GM12878 (cell line): ENCODE measurements around the gene GALC. TPM values are rescaled to one million over a fixed set of nuclear protein-coding genes. Genes with fewer than 3 reads are reported as not detected.

Experiments
- BACH1 ChIP-seq: fragments of 450-650 bp; IDR thresholded peaks from 2 replicates; pipeline ENCODE4 v1.6.1; 2017; ENCODE audit warnings: mild to moderate bottlenecking, borderline replicate concordance
- CBX3 ChIP-seq: fragments of 200-600 bp; sonication (generic); IDR thresholded peaks from 2 replicates; pipeline ENCODE4 v1.6.1; 2016; ENCODE audit warnings: low read depth, borderline replicate concordance
- JUNB ChIP-seq: IDR thresholded peaks from 2 replicates; pipeline ENCODE4 v1.6.1; 2016; ENCODE audit warnings: antibody characterized with exemption, mild to moderate bottlenecking
- KDM1A ChIP-seq: fragments of 200-600 bp; sonication (generic); IDR thresholded peaks from 2 replicates; pipeline ENCODE4 v1.6.1; 2016; ENCODE audit warnings: borderline replicate concordance
- LARP7 ChIP-seq: fragments of 450-650 bp; IDR thresholded peaks from 2 replicates; pipeline ENCODE4 v1.6.1; 2017; ENCODE audit warnings: mild to moderate bottlenecking
- MEF2B ChIP-seq: fragments of 450-650 bp; IDR thresholded peaks from 2 replicates; pipeline ENCODE4 v1.6.1; 2018; ENCODE audit warnings: mild to moderate bottlenecking, moderate library complexity; ENCODE audit not compliant: partially characterized antibody, poor library complexity, severe bottlenecking
- MYB ChIP-seq: fragments of 150-350 bp; IDR thresholded peaks from 2 replicates; pipeline ENCODE4 v1.6.1; 2014; ENCODE audit warnings: mild to moderate bottlenecking, low read depth, low read length, borderline replicate concordance
- MYC ChIP-seq: IDR thresholded peaks from 2 replicates; pipeline ENCODE4 v1.6.1; 2011; ENCODE audit warnings: mild to moderate bottlenecking, low read length, moderate library complexity, inconsistent platforms; ENCODE audit not compliant: insufficient read depth, insufficient replicate concordance, insufficient read length, severe bottlenecking
- NFXL1 ChIP-seq: fragments of 450-650 bp; IDR thresholded peaks from 2 replicates; pipeline ENCODE4 v1.6.1; 2017; ENCODE audit warnings: antibody characterized with exemption, mild to moderate bottlenecking, borderline replicate concordance
- PAX5 ChIP-seq: IDR thresholded peaks from 2 replicates; pipeline ENCODE4 v1.6.1; 2011; ENCODE audit warnings: low read depth, low read length, borderline replicate concordance
- PML ChIP-seq: IDR thresholded peaks from 2 replicates; pipeline ENCODE4 v1.6.1; 2012; ENCODE audit warnings: low read length, inconsistent platforms
- POLR2A ChIP-seq: IDR thresholded peaks from 2 replicates; pipeline ENCODE4 v1.6.1; 2011; ENCODE audit warnings: low read depth, mild to moderate bottlenecking, low read length
- POLR2AphosphoS5 ChIP-seq: IDR thresholded peaks from 2 replicates; pipeline ENCODE4 v1.6.1; 2011; ENCODE audit warnings: mild to moderate bottlenecking, low read length, inconsistent platforms
- POU2F2 ChIP-seq: IDR thresholded peaks from 3 replicates; pipeline ENCODE4 v1.6.1; 2011; ENCODE audit warnings: low read depth, mild to moderate bottlenecking, low read length, borderline replicate concordance
- RAD21 ChIP-seq: IDR thresholded peaks from 2 replicates; pipeline ENCODE4 v1.6.1; 2011; ENCODE audit warnings: mild to moderate bottlenecking, low read depth, low read length, moderate library complexity; ENCODE audit not compliant: insufficient read depth
- SUPT20H ChIP-seq: IDR thresholded peaks from 2 replicates; pipeline ENCODE4 v1.6.1; 2011; ENCODE audit warnings: low read depth, mild to moderate bottlenecking, low read length, moderate library complexity, borderline replicate concordance; ENCODE audit not compliant: control insufficient read depth
- TCF7 ChIP-seq: IDR thresholded peaks from 2 replicates; pipeline ENCODE4 v1.6.1; 2014; ENCODE audit warnings: antibody characterized with exemption, borderline replicate concordance
- YY1 ChIP-seq: IDR thresholded peaks from 2 replicates; pipeline ENCODE4 v1.6.1; 2011; ENCODE audit warnings: low read depth, mild to moderate bottlenecking, low read length
- ZBTB33 ChIP-seq: fragments of 450-650 bp; IDR thresholded peaks from 2 replicates; pipeline ENCODE4 v1.6.1; 2017; ENCODE audit warnings: mild to moderate bottlenecking
- ZNF384 ChIP-seq: IDR thresholded peaks from 2 replicates; pipeline ENCODE4 v1.6.1; 2012; ENCODE audit warnings: low read depth, mild to moderate bottlenecking, low read length, improper control_type of control experiment, borderline replicate concordance
- ZZZ3 ChIP-seq: IDR thresholded peaks from 2 replicates; pipeline ENCODE4 v1.6.1; 2011; ENCODE audit warnings: low read depth; ENCODE audit not compliant: control insufficient read depth, insufficient read length
- polyA plus RNA-seq, 11 experiments: library from polyadenylated mRNA; depleted of rRNA in 4 of 11; unstranded in 6 of 11; stranded (reverse) in 5 of 11; fragments of >200 nt; fragmentation: Nextera tagmentation in 4 of 11; fragmentation: Illumina TruSeq in 1 of 11; extraction: Ambion mirVana in 4 of 11; extraction: Trizol in 1 of 11; gene quantifications; 1 replicate in 1 of 11; 2 replicates in 10 of 11; pipeline versions ENCODE4 v1.2.1 to v1.2.3, GENCODE V29; 2011 to 2016; ENCODE audit warnings: inconsistent platforms in 2 of 11, missing spikeins in 2 of 11, low read depth in 1 of 11
- total RNA-seq, 4 experiments: library from RNA; depleted of rRNA in 3 of 4; stranded (reverse); fragments of >200 nt in 3 of 4; fragmentation: Illumina TruSeq in 1 of 4; extraction: Trizol in 1 of 4; gene quantifications; 2 replicates each; pipeline versions ENCODE4 v1.2.1 to v1.2.3, GENCODE V29; 2013 to 2021
- TF ChIP-seq, protein P1 (sequence below): fragments of 450-650 bp; formaldehyde crosslinking; IDR thresholded peaks from 2 replicates; pipeline ENCODE4 v1.4.0; 2022; ENCODE audit warnings: mild to moderate bottlenecking, moderate library complexity
- TF ChIP-seq, protein P2 (sequence below): IDR thresholded peaks from 2 replicates; pipeline ENCODE4 v1.6.1; 2011; ENCODE audit warnings: mild to moderate bottlenecking, low read depth, low read length, moderate library complexity; ENCODE audit not compliant: insufficient replicate concordance

The GALC gene
- total and polyA plus RNA-seq, 10 of the 15 experiments (the other 5 are each of a cell fraction or from before 2014, with no cell fraction given) = 1.3 to 14.0 (median 4.5) TPM

- TF ChIP-seq, protein P1, sequence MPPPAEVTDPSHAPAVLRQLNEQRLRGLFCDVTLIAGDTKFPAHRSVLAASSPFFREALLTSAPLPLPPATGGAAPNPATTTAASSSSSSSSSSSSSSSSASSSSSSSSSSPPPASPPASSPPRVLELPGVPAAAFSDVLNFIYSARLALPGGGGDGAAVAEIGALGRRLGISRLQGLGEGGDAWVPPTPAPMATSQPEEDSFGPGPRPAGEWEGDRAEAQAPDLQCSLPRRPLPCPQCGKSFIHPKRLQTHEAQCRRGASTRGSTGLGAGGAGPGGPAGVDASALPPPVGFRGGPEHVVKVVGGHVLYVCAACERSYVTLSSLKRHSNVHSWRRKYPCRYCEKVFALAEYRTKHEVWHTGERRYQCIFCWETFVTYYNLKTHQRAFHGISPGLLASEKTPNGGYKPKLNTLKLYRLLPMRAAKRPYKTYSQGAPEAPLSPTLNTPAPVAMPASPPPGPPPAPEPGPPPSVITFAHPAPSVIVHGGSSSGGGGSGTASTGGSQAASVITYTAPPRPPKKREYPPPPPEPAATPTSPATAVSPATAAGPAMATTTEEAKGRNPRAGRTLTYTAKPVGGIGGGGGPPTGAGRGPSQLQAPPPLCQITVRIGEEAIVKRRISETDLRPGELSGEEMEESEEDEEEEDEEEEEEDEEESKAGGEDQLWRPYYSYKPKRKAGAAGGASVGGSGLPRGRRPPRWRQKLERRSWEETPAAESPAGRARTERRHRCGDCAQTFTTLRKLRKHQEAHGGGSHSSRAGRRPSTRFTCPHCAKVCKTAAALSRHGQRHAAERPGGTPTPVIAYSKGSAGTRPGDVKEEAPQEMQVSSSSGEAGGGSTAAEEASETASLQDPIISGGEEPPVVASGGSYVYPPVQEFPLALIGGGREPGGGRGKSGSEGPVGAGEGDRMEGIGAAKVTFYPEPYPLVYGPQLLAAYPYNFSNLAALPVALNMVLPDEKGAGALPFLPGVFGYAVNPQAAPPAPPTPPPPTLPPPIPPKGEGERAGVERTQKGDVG = no peak
- TF ChIP-seq JUNB (0 out of 2 replicates have a peak, but pooled peaks have one; percentile 16), MYC (no peak), ZBTB33 (no peak), BACH1 (peak; percentile 73; the same call in 1 of the 2 replicates), PAX5 (peak; percentile 60; the same call in 1 of the 2 replicates), POLR2AphosphoS5 (peak; percentile 92), YY1 (peak; percentile 100), LARP7 (peak; percentile 97), ZNF384 (peak; percentile 24; the same call in 1 of the 2 replicates), MYB (no peak), POLR2A (peak; percentile 88), POU2F2 (peak; percentile 75; the same call in 1 of the 3 replicates), PML (no peak), KDM1A (no peak), NFXL1 (0 out of 2 replicates have a peak, but pooled peaks have one; percentile 53), RAD21 (peak; percentile 23; the same call in 1 of the 2 replicates), SUPT20H (no peak), ZZZ3 (no peak), TCF7 (no peak), MEF2B (peak; percentile 32), CBX3 (no peak)
- TF ChIP-seq, protein P2, sequence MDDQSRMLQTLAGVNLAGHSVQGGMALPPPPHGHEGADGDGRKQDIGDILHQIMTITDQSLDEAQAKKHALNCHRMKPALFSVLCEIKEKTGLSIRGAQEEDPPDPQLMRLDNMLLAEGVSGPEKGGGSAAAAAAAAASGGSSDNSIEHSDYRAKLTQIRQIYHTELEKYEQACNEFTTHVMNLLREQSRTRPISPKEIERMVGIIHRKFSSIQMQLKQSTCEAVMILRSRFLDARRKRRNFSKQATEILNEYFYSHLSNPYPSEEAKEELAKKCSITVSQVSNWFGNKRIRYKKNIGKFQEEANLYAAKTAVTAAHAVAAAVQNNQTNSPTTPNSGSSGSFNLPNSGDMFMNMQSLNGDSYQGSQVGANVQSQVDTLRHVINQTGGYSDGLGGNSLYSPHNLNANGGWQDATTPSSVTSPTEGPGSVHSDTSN = no peak
Observed at GRCh38 chr14:87992718-87993628, at the start of gene GALC (continued).
